ENCODE measurements around the gene TMEM131. TPM values are rescaled to one million over a fixed set of nuclear protein-coding genes. Genes with fewer than 3 reads are reported as not detected.

TMEM131 gene
- total RNA-seq, 2 donors from 2014 or later: 39.0 to 43.0 TPM

DNA sequence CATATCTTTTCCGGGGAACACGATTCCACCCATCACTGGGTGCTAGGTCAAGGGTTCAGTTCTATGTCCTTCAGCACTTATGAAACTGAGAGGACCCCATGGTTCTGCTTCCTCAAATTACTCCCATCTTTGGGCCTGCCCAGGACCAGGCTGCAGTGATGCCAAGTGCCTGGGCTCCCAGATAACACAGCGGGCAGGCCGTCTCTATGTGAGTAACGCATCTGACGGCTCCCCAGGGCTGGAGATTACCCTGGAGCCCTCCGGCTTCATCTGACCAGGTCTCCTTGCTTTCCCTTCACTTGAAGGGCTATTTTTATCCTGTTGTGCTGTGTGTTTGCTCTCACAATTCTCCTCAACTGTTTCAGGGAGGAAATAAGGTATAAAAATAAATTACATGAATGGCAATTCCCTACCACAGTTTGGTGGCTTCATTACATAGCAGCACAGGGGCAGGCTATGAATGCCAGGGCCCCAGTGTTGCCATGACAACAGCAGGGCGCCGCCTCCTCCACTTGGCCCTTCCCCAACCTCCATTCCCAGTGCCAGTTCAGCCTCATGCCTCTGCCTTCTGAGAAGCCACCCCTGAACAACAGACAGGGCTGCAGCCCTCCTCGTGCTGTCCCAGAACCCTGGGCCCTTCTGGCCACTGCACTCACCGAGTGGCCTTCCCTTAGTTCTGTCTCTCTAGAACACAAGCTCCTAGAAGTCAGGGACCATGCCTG is 25.4 kb upstream of the TMEM131 start:
- no peak overlapping the region for H3K9ac ChIP-seq (ENCODE audit: extremely low read depth, low read length, poor library complexity, severe bottlenecking)
- TF ChIP-seq, protein P1, sequence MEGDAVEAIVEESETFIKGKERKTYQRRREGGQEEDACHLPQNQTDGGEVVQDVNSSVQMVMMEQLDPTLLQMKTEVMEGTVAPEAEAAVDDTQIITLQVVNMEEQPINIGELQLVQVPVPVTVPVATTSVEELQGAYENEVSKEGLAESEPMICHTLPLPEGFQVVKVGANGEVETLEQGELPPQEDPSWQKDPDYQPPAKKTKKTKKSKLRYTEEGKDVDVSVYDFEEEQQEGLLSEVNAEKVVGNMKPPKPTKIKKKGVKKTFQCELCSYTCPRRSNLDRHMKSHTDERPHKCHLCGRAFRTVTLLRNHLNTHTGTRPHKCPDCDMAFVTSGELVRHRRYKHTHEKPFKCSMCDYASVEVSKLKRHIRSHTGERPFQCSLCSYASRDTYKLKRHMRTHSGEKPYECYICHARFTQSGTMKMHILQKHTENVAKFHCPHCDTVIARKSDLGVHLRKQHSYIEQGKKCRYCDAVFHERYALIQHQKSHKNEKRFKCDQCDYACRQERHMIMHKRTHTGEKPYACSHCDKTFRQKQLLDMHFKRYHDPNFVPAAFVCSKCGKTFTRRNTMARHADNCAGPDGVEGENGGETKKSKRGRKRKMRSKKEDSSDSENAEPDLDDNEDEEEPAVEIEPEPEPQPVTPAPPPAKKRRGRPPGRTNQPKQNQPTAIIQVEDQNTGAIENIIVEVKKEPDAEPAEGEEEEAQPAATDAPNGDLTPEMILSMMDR (conservative IDR thresholded peaks at IDR 0.05): no peak
- WGBS, 2 experiments (ENCODE audit: insufficient coverage in 1 of 2, insufficient read length in 1 of 2): 93% methylated on average over 8 to 11 of the region's 11 CpGs
- no peaks in the 10 kb centered on the region for H3K27me3 ChIP-seq (ENCODE audit: control insufficient read depth, insufficient read depth, low read length, poor library complexity, severe bottlenecking)
- no peaks in the 10 kb centered on the region for H3K4me1 ChIP-seq (ENCODE audit: control insufficient read depth, insufficient read depth, low read length)
- Mint-ChIP-seq H3K36me3 (ENCODE audit: low read depth) (no peaks in the 10 kb centered on the region), H3K27ac (no peak overlapping the region), H3K4me3 (no peak overlapping the region), H3K27me3 (ENCODE audit: insufficient read depth) (peaks cover 2% of the 10 kb centered on the region), H3K9me3 (peaks cover 6% of the 10 kb centered on the region), H3K4me1 (peaks cover 4% of the 10 kb centered on the region)
- H3K36me3 ChIP-seq (ENCODE audit: control insufficient read depth, insufficient read depth, low read length): no peaks in the 10 kb centered on the region
- H3K27ac ChIP-seq (ENCODE audit: low read depth, low read length): no peak overlapping the region
- H3K4me3 ChIP-seq (ENCODE audit: low read length): no peak overlapping the region
- DNase-seq: no peak
- H3K9me3 ChIP-seq (ENCODE audit: control insufficient read depth, low read length): peaks cover 7% of the 10 kb centered on the region

DNA sequence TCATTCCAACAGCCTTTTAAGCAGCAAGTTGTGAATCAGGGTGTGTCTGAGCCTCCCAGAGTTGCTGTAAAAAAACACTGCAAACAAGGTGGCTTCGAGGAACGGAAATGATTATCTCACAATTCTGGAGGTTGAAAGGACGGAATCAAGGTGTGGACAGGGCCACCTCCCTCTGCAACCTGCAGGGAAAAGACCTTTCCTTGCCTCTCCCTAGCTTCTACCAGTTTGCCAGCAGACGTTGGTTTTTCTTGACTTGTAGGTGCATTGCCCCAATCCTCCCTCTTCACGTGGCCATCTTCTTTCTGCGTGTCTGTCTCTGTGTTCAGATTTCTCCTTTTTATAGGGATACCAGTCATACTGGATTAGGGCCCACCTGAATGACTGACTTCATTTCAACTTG is 24.8 kb upstream of the TMEM131 start:
- peaks cover 7% of the 10 kb centered on the region for H3K9me3 ChIP-seq (ENCODE audit: control insufficient read depth, low read length)
- no peak overlapping the region for H3K27ac Mint-ChIP-seq
- no peak overlapping the region for H3K27ac ChIP-seq (ENCODE audit: low read depth, low read length)
- H3K36me3 ChIP-seq (ENCODE audit: control insufficient read depth, insufficient read depth, low read length): no peaks in the 10 kb centered on the region
- H3K4me3 Mint-ChIP-seq: no peak overlapping the region
- no peaks in the 10 kb centered on the region for H3K27me3 ChIP-seq (ENCODE audit: control insufficient read depth, insufficient read depth, low read length, poor library complexity, severe bottlenecking)
- peaks cover 2% of the 10 kb centered on the region for H3K27me3 Mint-ChIP-seq (ENCODE audit: insufficient read depth)
- no peaks in the 10 kb centered on the region for H3K4me1 ChIP-seq (ENCODE audit: control insufficient read depth, insufficient read depth, low read length)
- no peaks in the 10 kb centered on the region for H3K4me1 Mint-ChIP-seq
- no peaks in the 10 kb centered on the region for H3K36me3 Mint-ChIP-seq (ENCODE audit: low read depth)
- H3K4me3 ChIP-seq (ENCODE audit: low read length): no peak overlapping the region
- H3K9me3 Mint-ChIP-seq: peaks cover 6% of the 10 kb centered on the region
- 91 to 93% methylated on average over 2 to 6 of the region's 6 CpGs for WGBS, 2 experiments (ENCODE audit: insufficient coverage in 1 of 2, insufficient read length in 1 of 2)
- DNase-seq: no peak
- TF ChIP-seq, protein P1 (conservative IDR thresholded peaks at IDR 0.05): no peak
- no peak overlapping the region for H3K9ac ChIP-seq (ENCODE audit: extremely low read depth, low read length, poor library complexity, severe bottlenecking)

DNA sequence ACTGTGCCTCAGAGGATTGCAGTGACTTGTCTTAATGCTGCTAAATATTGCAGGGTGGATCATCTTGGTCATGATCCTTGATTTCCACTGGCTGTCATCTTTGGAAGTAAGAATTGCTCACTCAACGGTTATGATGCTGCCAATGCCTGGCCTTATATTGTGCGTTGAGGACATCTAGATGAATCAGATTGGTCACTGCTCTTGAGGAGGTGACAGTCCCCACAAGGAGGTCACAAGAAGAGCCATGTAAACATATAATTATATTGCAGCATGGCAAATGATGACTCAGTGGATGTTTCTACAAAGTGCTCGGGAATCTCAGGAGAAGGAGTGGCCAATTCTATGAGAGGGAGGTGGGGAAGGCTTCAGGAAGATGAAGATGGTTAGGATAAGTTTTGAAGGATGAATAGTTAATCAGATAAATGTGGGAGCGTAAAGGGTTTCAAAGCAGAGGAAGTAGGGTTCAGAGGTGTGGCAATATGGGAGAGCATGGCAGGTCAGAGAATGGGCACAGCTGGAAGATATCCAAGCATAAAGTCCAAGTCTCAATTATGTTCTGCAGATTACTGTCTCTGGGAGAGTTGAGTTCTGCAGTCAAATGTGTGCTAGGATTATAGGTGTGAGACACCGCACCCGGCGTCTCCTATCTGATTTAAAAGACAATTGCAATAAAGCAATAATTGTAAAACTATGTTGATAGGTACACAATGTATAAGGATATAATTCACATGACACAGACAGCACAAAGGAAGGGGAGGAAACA is 21.3 kb upstream of the TMEM131 start:
- H3K9me3 ChIP-seq (ENCODE audit: control insufficient read depth, low read length): no peaks in the 10 kb centered on the region
- Mint-ChIP-seq H3K4me3 (no peak overlapping the region), H3K36me3 (ENCODE audit: low read depth) (no peaks in the 10 kb centered on the region), H3K27me3 (ENCODE audit: insufficient read depth) (peaks cover 2% of the 10 kb centered on the region), H3K27ac (no peak overlapping the region), H3K9me3 (peaks cover 2% of the 10 kb centered on the region), H3K4me1 (peaks cover 3% of the 10 kb centered on the region)
- 98 to 100% methylated on average over 4 to 7 of the region's 7 CpGs for WGBS, 2 experiments (ENCODE audit: insufficient coverage in 1 of 2, insufficient read length in 1 of 2)
- no peaks in the 10 kb centered on the region for H3K36me3 ChIP-seq (ENCODE audit: control insufficient read depth, insufficient read depth, low read length)
- no peak for DNase-seq
- H3K4me3 ChIP-seq (ENCODE audit: low read length): no peak overlapping the region
- no peak overlapping the region for H3K27ac ChIP-seq (ENCODE audit: low read depth, low read length)
- H3K4me1 ChIP-seq (ENCODE audit: control insufficient read depth, insufficient read depth, low read length): peaks cover 3% of the 10 kb centered on the region
- H3K9ac ChIP-seq (ENCODE audit: extremely low read depth, low read length, poor library complexity, severe bottlenecking): no peak overlapping the region
- H3K27me3 ChIP-seq (ENCODE audit: control insufficient read depth, insufficient read depth, low read length, poor library complexity, severe bottlenecking): no peaks in the 10 kb centered on the region
- TF ChIP-seq, protein P1 (conservative IDR thresholded peaks at IDR 0.05): no peak

Measured in endodermal cell (in vitro differentiated cells).